Activated CD8-positive, alpha-beta memory T cell treated with anti-CD3 and anti-CD28 coated beads for 1 hour (primary cell): Measurements from ENCODE around the gene ENO3.

Source experiments
- DNase-seq, 2 donors: peaks; one replicate each; pipeline ENCODE4 v3.0.0-alpha.2; 2020; ENCODE audit warnings: low read depth in 1 of 2; ENCODE audit errors: extremely low read depth in 1 of 2

The ENO3 gene

DNA sequence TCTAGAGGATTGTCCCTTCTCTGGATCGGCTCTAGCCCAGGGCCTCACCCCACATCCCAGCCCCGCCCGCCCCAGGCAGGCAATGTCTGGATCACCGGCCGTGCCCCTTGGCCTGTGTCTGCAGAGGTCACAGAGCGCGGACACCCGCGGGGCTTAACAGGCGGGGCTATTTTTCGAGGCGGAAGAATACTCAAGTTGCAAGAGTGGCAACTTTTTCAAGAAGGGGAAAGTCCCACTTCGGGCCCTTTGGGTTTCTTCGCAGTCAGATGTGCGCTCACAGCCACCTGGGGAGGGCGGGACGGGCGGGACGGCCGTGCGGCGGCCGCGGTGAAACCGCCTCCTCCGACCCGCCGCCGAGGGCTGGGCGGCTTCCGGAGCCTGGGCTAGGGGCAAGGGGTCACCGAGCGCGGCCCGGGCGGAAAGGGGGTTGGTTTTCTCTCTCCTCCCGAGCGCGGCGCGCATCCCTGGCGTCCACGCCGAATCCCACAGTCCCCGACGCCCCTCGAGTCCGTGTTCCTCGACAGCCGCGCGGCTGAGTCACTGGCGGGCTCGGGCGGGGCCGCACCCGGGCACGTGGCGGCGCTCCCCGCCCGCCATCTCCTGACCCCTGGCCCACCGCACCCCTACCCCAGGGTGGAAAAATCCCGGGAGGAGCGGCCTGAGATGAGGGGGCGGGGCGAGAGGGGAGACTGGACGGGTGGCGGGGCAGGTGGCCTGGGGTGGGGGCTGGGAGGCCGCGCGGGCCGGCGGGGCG lies 1.4 kb upstream of the ENO3 start:
- DNase-seq = peak in 1 of 2 donors; percentile 51

- no peak for DNase-seq
These were observed 709 bp upstream of the ENO3 start for GRCh38 chr17:4950075-4950745.

DNA sequence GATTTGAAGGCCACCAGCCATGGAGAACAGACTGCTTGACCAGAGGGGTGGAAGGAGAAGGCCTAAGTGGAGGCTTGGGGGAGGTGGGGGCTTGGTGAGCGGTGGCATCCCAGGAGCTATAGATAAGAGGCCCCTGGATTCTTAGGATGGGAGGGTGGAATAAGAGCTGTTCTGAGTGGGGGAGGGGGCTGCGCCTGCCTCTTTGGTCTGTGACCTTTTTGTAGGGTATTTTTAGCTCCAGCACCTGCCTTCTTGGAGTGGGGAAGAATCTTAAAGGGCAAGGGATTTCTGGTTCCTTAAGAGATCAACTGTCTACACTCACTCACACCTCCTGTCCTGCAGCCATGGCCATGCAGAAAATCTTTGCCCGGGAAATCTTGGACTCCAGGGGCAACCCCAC lies 567 bp downstream of the ENO3 start:
- DNase-seq = no peak

- no peak for DNase-seq
These were observed 2.6 kb downstream of the ENO3 start for GRCh38 chr17:4953451-4953961.

GRCh38 chr17:4955091-4955490 lies 4.2 kb downstream of the ENO3 start:
- DNase-seq = no peak

DNA sequence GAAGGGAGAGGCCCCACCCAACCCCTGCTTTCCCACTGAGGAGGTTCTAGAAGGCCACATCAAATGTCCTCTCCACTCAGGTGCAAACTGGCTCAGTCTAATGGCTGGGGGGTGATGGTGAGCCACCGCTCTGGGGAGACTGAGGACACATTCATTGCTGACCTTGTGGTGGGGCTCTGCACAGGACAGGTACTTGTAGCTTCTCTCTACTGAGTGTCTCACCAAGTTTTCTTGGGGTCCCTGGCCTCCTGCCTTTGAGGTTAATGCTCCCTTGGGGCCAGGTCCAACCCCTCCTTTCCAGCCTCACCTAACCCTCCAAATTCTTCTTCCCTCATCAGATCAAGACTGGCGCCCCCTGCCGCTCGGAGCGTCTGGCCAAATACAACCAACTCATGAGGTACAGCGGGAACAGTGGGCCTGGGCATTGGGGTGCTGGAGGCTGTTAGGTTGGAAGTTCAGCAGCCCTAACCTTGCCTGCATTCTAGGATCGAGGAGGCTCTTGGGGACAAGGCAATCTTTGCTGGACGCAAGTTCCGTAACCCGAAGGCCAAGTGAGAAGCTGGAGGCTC lies 5.7 kb downstream of the ENO3 start:
- DNase-seq = no peak

DNA sequence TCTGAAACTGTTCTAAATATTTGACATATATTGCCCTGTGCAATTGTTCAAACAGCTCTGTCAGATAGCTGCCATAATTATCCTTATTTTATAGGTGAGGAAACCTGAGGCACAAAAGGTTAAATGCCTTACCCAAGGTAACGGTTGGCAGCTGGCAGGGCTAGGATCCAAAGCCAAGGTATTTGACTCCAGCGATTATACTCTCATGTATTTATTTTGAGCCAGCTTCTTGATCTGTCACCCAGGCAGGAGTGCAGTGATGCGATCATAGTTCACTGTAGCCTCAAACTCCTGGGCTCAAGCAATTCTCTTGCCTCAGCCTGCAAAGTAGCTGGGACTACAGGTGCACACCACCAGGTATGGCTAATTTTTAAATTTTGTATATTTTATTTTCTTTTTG lies 7.2 kb downstream of the ENO3 start:
- DNase-seq = no peak

GRCh38 chr17:4959261-4959965 lies 8.5 kb downstream of the ENO3 start:
- no peak for DNase-seq

DNA sequence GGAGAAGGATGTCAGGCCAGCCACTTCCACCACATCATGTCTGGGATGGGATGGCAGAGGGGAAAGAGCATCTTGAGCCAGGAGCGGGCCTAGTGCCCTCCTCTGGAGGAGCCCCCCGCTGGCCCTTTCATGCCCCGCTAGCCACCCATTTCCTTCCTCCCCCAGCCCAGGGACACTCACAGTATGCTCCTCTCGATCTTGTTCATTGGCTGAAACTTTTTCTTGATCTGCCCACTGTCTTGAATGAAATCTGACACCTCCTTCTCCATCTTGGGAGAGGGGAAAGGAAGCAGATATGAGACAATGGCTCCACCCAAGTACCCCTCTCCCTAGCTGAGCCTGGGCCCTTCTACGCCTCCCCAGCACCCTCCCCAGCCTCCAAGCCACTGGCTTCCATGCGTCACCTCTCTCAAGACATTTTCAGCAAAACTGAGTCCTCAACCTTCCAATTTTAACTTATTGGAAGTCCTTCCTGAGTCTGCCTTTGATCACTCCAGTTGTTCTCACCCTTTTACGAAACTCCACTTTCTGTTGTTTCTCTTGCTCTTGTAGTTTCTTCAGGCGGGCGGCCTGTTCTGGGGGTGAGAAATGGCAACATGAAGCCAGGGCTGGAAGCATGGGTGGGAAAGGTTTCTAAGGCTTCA lies 9.5 kb downstream of the ENO3 start:
- no peak for DNase-seq

DNA sequence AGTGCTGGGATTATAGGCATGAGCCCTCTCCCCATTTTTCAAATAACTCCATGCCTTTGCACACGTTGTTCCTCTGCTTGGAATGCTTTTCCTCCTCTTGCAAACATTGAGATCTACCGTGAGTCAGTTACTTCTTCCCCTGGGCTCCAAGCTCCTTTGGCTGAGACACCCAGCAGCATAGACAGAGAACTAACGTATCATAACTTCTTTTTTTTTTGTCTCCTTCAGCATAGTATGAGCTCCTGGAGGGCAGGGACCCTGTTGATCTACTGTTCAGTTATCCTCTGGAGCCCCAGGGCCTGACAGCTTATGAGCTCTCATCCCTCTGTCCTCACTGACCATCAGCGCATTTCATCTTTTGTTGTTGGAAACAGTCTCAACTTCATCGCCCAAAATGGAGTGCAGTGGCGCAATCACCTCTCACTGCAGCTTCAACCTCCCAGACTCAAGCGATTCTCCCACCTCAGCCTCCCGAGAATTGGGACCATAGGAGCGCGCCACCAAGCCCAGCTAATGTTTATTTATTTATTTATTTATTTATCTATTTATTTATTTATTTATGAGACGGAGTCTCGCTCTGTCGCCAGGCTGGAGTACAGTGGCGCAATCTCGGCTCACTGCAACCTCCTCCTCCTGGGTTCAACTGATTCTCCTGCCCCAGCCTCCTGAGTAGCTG lies 14.5 kb downstream of the ENO3 start:
- DNase-seq = no peak

DNA sequence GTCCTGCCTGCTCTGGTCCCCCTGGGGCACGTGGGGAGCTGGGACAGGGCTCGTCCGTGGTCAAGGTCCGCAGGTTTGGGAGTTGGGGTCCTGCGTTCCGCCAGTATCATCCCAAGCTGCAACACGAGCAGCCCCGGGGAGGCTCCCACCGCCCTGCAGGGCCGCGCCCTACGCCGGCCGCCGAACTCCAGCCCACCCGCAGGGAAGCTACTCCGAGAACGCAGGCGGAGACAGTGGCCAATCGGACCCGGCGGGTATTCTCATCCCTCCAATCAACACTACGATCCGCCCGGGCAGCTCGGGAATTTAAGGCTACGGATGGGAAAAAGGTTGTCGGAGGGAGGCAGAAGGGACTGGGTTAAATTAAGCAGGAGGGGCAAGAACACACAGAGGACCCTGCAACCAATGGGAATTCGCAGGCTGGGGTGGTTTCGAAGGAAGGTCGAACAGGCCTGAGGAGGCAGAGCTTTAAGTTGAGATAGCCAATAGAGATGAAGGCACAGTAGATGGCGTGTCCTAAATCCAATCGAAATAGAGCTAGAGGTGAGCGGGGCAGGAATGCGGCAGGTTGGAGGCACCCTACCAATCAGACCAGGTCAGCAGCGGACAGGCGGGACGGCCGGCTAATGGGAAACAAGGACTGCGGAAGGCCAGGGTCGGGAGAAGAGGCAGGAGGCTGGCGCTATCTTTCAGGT lies 16.1 kb downstream of the ENO3 start:
- DNase-seq = peak; percentile 82 to 92

GRCh38 chr17:4967539-4968485 lies 16.9 kb downstream of the ENO3 start, which contains the start of gene SPAG7:
SPAG7 (minus strand) TSS chr17:4967817; CDS start chr17:4967804, 13 bp downstream.
- DNase-seq = peak; percentile 81 to 86

GRCh38 chr17:4968486-4969046 lies 17.6 kb downstream of the ENO3 start:
- DNase-seq = no peak

DNA sequence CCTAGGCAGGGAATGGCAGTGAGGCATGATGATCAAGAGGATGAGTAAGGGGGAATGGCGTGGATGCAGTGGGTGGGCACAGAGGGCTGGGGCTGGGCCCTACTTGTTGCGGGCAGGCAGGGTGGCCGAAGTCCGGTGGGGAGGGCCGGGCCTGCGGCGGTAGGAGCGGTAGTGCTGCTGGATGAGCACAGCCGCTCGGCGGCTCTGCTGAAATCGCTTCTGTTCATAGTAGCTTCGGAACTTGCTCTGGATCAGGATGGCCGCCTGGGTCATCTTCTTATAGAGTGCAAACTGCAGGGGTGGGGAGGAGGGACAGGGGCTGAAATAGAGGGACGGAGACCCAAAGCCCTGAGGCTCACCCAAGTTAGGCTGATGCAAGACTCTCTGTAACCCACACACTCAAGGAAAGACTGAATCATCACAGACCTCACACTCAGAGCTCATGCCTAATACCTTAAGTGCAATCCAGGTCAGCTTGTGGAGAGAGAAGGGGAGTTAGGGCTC lies 18.2 kb downstream of the ENO3 start:
- DNase-seq = no peak

- no peak for DNase-seq
These were observed 18.7 kb downstream of the ENO3 start for GRCh38 chr17:4969551-4970173.

GRCh38 chr17:4970273-4970672 lies 19.4 kb downstream of the ENO3 start:
- DNase-seq = no peak

- no peak for DNase-seq
These were observed 20.9 kb downstream of the ENO3 start for GRCh38 chr17:4971826-4972225.

- DNase-seq = no peak
These were observed 21.4 kb downstream of the ENO3 start for GRCh38 chr17:4972322-4972721.
